Stimulated activated CD8-positive, alpha-beta memory T cell treated with anti-CD3 and anti-CD28 coated beads, Interleukin-12 subunit alpha, Interleukin-12 subunit beta, amount 100 ng/mL, for 24 hours (primary cell): ENCODE data around the gene POLD2.
A peak's percentile ranks its signal among the peaks of the same experiment; 100 is the strongest.

ENCODE experiments used
- DNase-seq: peaks from one replicate; pipeline ENCODE4 v3.0.0-alpha.2; 2020; ENCODE audit errors: extremely low read depth

Gene POLD2

GRCh38 chr7:44082541-44083207 is 40.7 kb downstream of the POLD2 start:
- DNase-seq = peak; percentile 98

- DNase-seq = no peak
Observed at GRCh38 chr7:44081266-44081748, 42.0 kb downstream of the POLD2 start.

GRCh38 chr7:44080686-44081265 is 42.6 kb downstream of the POLD2 start:
- DNase-seq = no peak

GRCh38 chr7:44080118-44080517 is 43.2 kb downstream of the POLD2 start:
- DNase-seq = no peak

GRCh38 chr7:44079331-44080021 is 43.9 kb downstream of the POLD2 start:
- no peak for DNase-seq

- DNase-seq = no peak
Observed at GRCh38 chr7:44078521-44078920, 44.8 kb downstream of the POLD2 start.

- no peak for DNase-seq
Observed at GRCh38 chr7:44077681-44078091, 45.7 kb downstream of the POLD2 start.

GRCh38 chr7:44077061-44077460 is 46.3 kb downstream of the POLD2 start:
- DNase-seq = no peak

GRCh38 chr7:44076101-44076895 is 47.0 kb downstream of the POLD2 start:
- no peak for DNase-seq

- DNase-seq = no peak
Observed at GRCh38 chr7:44075296-44076075, 47.9 kb downstream of the POLD2 start.

- no peak for DNase-seq
Observed at GRCh38 chr7:44074349-44074695, 49.0 kb downstream of the POLD2 start.

GRCh38 chr7:44073664-44074348 is 49.5 kb downstream of the POLD2 start:
- peak; percentile 38 for DNase-seq

- no peak for DNase-seq
Observed at GRCh38 chr7:44072364-44073231, 50.8 kb downstream of the POLD2 start.

- DNase-seq = no peak
Observed at GRCh38 chr7:44071726-44072363, 51.5 kb downstream of the POLD2 start.

- DNase-seq = no peak
Observed at GRCh38 chr7:44068054-44068453, 55.3 kb downstream of the POLD2 start.

GRCh38 chr7:44067064-44067951 is 56.0 kb downstream of the POLD2 start:
- DNase-seq = no peak

- no peak for DNase-seq
Observed at GRCh38 chr7:44066494-44067063, 56.8 kb downstream of the POLD2 start.

GRCh38 chr7:44066111-44066460 is 57.3 kb downstream of the POLD2 start:
- DNase-seq = no peak
